ENCODE results near the gene PUS3. TPM values are rescaled to one million over a fixed set of nuclear protein-coding genes. Genes with fewer than 3 reads are reported as not detected.
A peak's percentile ranks its signal among the peaks of the same experiment; 100 is the strongest.

Gene PUS3, protein sequence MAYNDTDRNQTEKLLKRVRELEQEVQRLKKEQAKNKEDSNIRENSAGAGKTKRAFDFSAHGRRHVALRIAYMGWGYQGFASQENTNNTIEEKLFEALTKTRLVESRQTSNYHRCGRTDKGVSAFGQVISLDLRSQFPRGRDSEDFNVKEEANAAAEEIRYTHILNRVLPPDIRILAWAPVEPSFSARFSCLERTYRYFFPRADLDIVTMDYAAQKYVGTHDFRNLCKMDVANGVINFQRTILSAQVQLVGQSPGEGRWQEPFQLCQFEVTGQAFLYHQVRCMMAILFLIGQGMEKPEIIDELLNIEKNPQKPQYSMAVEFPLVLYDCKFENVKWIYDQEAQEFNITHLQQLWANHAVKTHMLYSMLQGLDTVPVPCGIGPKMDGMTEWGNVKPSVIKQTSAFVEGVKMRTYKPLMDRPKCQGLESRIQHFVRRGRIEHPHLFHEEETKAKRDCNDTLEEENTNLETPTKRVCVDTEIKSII
- 12.5 TPM for polyA plus RNA-seq (2013, experiment 1 of 2)
- 13.4 TPM for polyA plus RNA-seq (2013, experiment 2 of 2)

DNA sequence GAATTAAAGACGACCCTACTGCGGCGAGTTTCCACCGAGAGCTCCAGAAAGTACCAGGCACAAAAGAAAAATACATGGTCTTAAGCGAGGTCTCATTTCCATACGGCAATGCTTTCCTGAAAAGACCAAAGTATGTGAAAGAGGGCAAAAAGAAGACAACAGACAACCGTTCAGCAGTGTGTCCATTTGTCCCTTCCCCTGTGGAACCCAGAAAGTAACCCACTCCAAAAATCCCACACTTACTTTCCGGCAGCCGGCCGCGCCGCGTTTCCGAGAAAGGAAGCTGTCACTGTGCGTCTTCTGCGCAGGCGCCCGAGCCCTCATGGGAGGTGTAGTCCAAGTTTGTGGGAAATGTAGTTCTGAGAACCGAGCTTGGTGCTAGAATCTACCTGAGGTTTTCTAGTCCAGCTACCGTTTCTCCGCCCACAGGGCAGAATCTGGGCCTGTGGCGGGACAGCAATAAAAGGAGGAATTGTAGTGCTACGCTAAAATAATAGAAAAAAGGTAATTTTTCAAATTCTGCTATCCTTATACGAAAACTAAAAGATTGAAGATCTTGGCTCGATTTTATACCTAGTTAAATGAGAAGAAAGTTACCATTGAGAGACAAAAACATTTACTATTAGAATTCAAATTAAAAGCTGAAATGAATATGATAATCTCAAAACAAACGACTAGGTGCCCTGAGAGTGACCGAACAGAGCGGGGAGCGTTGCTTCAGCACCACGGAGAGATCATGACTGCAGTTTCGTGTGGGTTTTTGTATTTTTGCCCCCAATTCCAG is at the start of gene PUS3:
Gene PUS3, minus strand, starts transcription at position 280 of the 784 bp plus-strand sequence. CDS start 6,922 bp downstream, outside the sequence.
- H3K4me3 ChIP-seq (ENCODE audit: extremely low read depth, insufficient read depth, low read length, poor library complexity, severe bottlenecking) = peak within 1 kb of the TSS; percentile 73
- H3K4me1 ChIP-seq (ENCODE audit: control insufficient read depth, insufficient read depth, low read length, poor library complexity, severe bottlenecking) = no peaks in the 10 kb centered on the region
- peaks cover 18% of the 10 kb centered on the region for H3K36me3 ChIP-seq (ENCODE audit: control insufficient read depth, insufficient read depth, low read length)
- H3K9me3 ChIP-seq (ENCODE audit: control insufficient read depth, low read length) = peaks cover 7% of the 10 kb centered on the region
- WGBS, 2 experiments (ENCODE audit: insufficient coverage in 2 of 2) = 0 to 2% methylated on average over 6 to 20 of the region's 31 CpGs
- peak within 1 kb of the TSS; percentile 59 for H3K27ac ChIP-seq (ENCODE audit: low read depth, low read length, severe bottlenecking)

DNA sequence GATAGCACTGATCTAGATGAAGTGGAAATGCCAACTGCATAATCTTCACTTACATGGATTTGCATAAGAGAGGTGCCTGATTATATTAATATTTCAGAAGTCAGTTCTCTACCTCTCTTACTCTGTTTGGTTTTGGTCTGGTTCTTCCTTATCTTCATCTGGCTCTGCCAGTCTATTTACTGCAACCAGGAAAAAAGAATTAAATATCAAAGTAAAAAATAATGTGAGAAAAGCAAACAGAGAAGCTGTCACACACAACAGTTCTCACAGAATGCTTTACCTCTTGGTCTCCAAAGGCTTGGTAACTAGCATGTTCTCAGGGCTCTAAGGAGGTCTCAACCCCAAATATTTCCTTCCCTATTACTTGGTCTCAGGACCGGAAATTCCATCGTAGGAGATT is 49.6 kb upstream of the PUS3 start:
- no peak overlapping the region for H3K4me3 ChIP-seq (ENCODE audit: extremely low read depth, insufficient read depth, low read length, poor library complexity, severe bottlenecking)
- 94 to 100% methylated on average over 2 of the region's 2 CpGs for WGBS, 2 experiments (ENCODE audit: insufficient coverage in 2 of 2)
- peaks cover 9% of the 10 kb centered on the region for H3K4me1 ChIP-seq (ENCODE audit: control insufficient read depth, insufficient read depth, low read length, poor library complexity, severe bottlenecking)
- no peak overlapping the region for H3K27ac ChIP-seq (ENCODE audit: low read depth, low read length, severe bottlenecking)
- no peaks in the 10 kb centered on the region for H3K36me3 ChIP-seq (ENCODE audit: control insufficient read depth, insufficient read depth, low read length)
- H3K9me3 ChIP-seq (ENCODE audit: control insufficient read depth, low read length) = no peaks in the 10 kb centered on the region

DNA sequence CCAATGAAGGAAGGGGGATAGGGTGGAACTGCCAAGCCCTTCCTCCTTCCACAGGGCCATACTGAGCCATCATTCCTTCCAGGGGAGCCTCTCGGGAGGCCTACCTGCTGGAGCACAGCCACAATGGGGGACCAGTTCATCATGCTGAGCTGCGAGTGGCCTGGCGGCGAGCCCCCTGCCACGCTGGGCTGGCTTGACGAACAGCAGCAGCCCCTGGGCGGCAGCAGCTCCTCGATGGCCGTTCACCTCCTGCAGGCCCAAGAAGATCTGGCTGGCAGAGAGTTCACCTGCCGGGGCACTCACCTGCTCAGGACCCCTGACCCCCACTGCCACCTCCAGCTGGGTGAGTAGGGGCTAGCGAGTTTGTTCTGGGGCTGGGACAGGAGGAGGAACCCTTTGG is 48.7 kb upstream of the PUS3 start:
- peaks cover 6% of the 10 kb centered on the region for H3K4me1 ChIP-seq (ENCODE audit: control insufficient read depth, insufficient read depth, low read length, poor library complexity, severe bottlenecking)
- H3K36me3 ChIP-seq (ENCODE audit: control insufficient read depth, insufficient read depth, low read length) = no peaks in the 10 kb centered on the region
- no peak overlapping the region for H3K4me3 ChIP-seq (ENCODE audit: extremely low read depth, insufficient read depth, low read length, poor library complexity, severe bottlenecking)
- 83 to 86% methylated on average over 9 of the region's 11 CpGs for WGBS, 2 experiments (ENCODE audit: insufficient coverage in 2 of 2)
- H3K9me3 ChIP-seq (ENCODE audit: control insufficient read depth, low read length) = no peaks in the 10 kb centered on the region
- H3K27ac ChIP-seq (ENCODE audit: low read depth, low read length, severe bottlenecking) = no peak overlapping the region

DNA sequence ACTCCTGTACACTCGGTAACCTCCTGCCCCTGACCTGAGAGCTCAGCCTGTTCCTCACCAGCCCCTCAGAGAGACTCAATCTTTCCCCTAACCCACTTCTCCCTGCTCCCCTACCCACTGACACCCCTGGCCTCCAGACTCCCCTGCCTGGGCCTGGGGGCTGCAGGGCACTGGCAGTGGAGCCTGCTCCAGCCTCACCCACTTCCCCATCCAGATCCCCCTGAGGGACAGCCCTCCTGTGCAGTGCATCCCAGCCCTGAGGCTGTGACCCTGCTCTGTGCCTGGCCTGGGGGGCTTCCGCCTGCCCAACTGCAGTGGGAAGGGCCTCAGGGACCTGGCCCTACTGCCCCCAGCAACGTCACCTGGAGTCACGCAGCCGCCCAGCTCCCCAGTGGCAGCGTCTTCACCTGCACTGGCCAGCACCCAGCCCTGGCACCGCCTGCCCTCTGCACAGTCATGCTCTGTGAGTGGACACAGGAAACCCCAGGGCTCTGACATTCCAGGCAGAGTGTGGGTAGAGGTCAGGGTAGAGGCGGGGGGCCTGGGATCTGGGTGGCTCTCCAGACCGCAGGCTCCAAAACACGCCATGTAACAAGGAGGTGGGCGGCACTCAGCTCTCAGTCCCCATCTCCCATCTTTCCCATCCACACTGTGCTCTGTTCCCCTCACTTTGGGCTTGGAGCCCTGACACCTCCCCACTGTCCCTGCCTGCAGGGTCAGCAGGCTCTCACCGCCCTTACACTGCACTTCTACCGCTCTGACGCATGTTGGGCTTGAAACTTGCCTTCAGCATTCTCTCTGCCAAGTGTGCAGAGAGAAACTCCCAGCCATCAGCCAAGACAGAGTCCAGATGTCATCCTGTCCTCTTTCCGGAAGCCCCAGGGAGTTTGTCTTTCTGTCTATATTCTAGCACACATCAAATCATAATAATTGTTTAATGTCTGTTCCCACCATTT is 48.0 kb upstream of the PUS3 start:
- Histone ChIP-seq H3K4me1 (ENCODE audit: control insufficient read depth, insufficient read depth, low read length, poor library complexity, severe bottlenecking) (no peaks in the 10 kb centered on the region), H3K4me3 (ENCODE audit: extremely low read depth, insufficient read depth, low read length, poor library complexity, severe bottlenecking) (no peak overlapping the region), H3K36me3 (ENCODE audit: control insufficient read depth, insufficient read depth, low read length) (no peaks in the 10 kb centered on the region), H3K27ac (ENCODE audit: low read depth, low read length, severe bottlenecking) (no peak overlapping the region), H3K9me3 (ENCODE audit: control insufficient read depth, low read length) (no peaks in the 10 kb centered on the region)
- 92 to 95% methylated on average over 12 to 14 of the region's 15 CpGs for WGBS, 2 experiments (ENCODE audit: insufficient coverage in 2 of 2)

DNA sequence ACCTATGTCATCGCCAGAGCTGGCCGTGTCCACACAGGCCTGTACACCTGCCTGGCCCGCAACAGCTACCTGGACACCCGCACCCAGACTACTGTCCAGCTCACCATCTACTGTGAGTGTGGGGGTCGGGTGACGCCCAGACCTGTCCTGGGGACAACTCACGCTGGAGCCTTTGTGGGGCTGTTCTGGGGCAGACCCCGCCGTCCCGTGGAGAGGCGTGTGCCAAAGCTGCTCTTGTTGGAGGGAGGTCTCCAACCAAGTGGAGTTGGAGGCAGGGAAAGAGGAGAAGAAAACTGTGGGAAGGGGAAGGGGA is 47.1 kb upstream of the PUS3 start:
- Histone ChIP-seq H3K4me3 (ENCODE audit: extremely low read depth, insufficient read depth, low read length, poor library complexity, severe bottlenecking) (no peak overlapping the region), H3K36me3 (ENCODE audit: control insufficient read depth, insufficient read depth, low read length) (no peaks in the 10 kb centered on the region), H3K4me1 (ENCODE audit: control insufficient read depth, insufficient read depth, low read length, poor library complexity, severe bottlenecking) (no peaks in the 10 kb centered on the region), H3K27ac (ENCODE audit: low read depth, low read length, severe bottlenecking) (no peak overlapping the region), H3K9me3 (ENCODE audit: control insufficient read depth, low read length) (no peaks in the 10 kb centered on the region)
- 93 to 96% methylated on average over 4 to 11 of the region's 11 CpGs for WGBS, 2 experiments (ENCODE audit: insufficient coverage in 2 of 2)

DNA sequence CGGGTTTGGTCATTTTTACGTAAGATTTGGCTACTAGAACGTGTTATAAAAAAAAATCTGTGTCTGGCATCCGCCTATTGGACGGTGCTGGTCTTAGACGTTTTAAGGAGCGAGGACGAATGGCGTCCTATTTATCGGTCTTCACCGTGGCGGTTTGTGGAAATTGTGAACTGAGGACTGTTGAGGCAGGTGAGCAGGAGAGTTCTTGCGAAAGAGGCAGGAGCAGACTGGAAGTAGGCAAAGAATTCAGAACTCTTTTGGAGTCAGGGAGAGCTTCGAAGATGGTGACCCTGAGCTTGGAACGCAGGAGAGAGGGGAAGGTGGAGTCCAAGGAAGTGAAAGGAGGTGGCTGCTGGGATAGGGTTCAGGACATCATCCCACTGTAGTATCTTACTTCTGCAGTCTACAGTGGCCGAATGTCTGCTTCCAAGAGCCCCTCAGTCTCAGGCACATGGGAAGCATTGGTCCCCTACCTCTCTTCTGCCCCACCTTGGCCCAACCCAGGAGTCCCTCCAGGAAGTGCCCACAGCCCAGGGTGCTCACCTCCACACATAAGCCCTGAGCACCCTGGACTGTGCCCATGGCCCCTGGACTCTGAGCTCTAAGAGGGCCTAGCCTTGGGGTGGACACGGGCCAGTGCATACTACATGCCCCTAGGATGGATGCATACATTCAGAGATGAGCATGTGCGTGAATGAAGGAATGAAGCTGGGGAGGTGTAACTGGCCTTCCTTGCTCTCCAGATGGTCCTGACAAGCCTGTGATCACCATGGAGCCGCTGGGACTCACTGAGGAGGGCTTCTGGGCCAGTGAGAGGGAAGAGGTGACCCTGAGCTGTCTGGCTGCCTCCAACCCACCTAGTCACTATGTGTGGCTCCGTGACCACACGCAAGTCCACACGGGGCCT is 46.5 kb upstream of the PUS3 start:
- Histone ChIP-seq H3K27ac (ENCODE audit: low read depth, low read length, severe bottlenecking) (no peak overlapping the region), H3K4me3 (ENCODE audit: extremely low read depth, insufficient read depth, low read length, poor library complexity, severe bottlenecking) (no peak overlapping the region), H3K36me3 (ENCODE audit: control insufficient read depth, insufficient read depth, low read length) (no peaks in the 10 kb centered on the region), H3K4me1 (ENCODE audit: control insufficient read depth, insufficient read depth, low read length, poor library complexity, severe bottlenecking) (no peaks in the 10 kb centered on the region), H3K9me3 (ENCODE audit: control insufficient read depth, low read length) (no peaks in the 10 kb centered on the region)
- WGBS, 2 experiments (ENCODE audit: insufficient coverage in 2 of 2) = 90 to 93% methylated on average over 19 to 21 of the region's 22 CpGs

DNA sequence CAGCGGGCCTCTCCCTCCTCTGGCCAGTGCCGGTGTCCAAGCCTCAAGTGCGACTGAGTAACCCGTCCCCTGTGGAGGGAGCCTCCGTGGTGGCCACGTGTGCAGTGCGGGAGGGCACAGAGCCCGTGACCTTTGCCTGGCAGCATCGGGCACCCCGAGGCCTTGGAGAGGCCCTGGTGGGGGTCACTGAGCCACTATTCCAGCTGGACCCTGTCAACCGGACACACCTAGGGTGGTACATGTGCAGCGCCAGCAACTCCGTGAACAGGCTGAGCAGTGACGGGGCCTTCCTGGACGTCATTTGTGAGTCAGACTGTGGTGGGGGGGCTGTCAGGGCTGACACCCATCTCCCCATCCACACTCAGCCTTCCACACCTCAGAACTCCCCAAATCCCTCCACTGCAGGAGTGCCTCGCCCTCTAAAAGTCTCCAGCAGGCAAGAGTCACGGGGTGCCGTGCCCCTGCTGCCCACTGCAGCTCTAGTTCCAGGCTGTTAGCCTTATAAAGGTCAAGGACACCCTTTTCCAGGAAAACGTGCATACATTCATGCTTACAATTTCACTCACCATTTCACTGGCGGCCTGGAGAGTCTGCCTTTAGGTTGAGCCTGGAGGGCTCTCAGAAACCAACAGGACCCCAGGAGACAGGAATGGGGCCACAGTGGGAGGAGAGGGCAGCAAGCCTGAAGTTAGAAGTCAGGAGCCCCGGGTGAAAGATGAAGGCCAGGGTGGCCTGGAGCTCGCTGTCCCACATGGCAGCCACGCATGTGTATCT is 45.5 kb upstream of the PUS3 start:
- Histone ChIP-seq H3K27ac (ENCODE audit: low read depth, low read length, severe bottlenecking) (no peak overlapping the region), H3K4me1 (ENCODE audit: control insufficient read depth, insufficient read depth, low read length, poor library complexity, severe bottlenecking) (no peaks in the 10 kb centered on the region), H3K9me3 (ENCODE audit: control insufficient read depth, low read length) (no peaks in the 10 kb centered on the region), H3K36me3 (ENCODE audit: control insufficient read depth, insufficient read depth, low read length) (no peaks in the 10 kb centered on the region), H3K4me3 (ENCODE audit: extremely low read depth, insufficient read depth, low read length, poor library complexity, severe bottlenecking) (no peak overlapping the region)
- 90 to 92% methylated on average over 20 to 23 of the region's 23 CpGs for WGBS, 2 experiments (ENCODE audit: insufficient coverage in 2 of 2)

DNA sequence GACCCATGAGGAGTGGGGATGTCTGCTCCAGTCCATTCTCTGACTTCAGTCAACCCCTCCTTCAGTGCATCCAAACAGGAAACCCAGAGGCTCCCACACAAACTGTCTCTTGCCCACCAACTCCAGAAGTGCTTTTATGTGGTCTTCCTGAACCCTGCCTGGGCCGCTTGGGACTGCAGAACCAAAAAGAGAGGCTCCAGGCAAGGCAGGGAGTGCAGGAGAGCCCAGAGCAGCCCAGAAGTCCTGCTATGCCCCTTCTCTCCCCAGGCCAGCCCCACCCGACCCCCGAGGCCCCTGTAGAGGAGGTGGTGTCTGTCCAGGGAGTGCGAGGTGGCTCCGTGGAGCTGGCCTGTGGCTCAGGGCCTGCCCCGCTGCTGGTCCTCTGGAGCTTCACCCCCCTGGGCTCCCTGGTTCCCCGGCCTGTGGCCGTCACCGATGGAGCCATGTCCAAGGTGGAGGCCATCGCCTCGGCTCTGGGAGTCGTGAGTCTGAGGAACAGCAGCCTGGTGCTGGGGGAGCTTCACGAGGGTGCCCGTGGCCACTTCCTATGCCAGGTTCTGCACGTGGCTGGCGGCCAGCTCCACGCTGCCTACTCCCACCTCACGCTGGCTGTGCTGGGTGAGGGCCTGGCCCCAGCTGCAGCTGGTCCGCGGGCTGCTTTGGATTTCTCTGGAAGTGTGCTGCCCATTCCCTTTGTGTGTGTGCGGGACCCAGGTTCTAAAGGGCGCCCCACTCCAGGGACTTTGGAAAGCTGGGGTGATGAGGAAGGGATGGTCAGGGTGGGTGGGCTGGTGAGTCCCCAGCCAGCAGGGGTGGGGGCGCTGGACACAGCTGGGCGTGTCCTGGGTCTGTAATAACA is 44.6 kb upstream of the PUS3 start:
- no peaks in the 10 kb centered on the region for H3K36me3 ChIP-seq (ENCODE audit: control insufficient read depth, insufficient read depth, low read length)
- 91 to 92% methylated on average over 18 to 24 of the region's 24 CpGs for WGBS, 2 experiments (ENCODE audit: insufficient coverage in 2 of 2)
- no peaks in the 10 kb centered on the region for H3K4me1 ChIP-seq (ENCODE audit: control insufficient read depth, insufficient read depth, low read length, poor library complexity, severe bottlenecking)
- no peak overlapping the region for H3K4me3 ChIP-seq (ENCODE audit: extremely low read depth, insufficient read depth, low read length, poor library complexity, severe bottlenecking)
- H3K9me3 ChIP-seq (ENCODE audit: control insufficient read depth, low read length) = no peaks in the 10 kb centered on the region
- H3K27ac ChIP-seq (ENCODE audit: low read depth, low read length, severe bottlenecking) = no peak overlapping the region

All from mesodermal cell (in vitro differentiated cells).